NT2/D1 (cell line): Measurements from ENCODE around the gene TBATA.

Experiments
- SUZ12 ChIP-seq: IDR thresholded peaks from 2 replicates; pipeline ENCODE4 v1.6.1; 2011; ENCODE audit not compliant: insufficient read length, insufficient read depth; ENCODE audit errors: extremely low read depth
- YY1 ChIP-seq: IDR thresholded peaks from 2 replicates; pipeline ENCODE4 v1.6.1; 2011; ENCODE audit not compliant: insufficient read length, insufficient read depth
- ZNF274 ChIP-seq: IDR thresholded peaks from 2 replicates; pipeline ENCODE4 v1.6.1; 2011; ENCODE audit warnings: mild to moderate bottlenecking, low read depth, low read length

GRCh38 chr10:70732569-70732968, 52.6 kb downstream of the TBATA start:
- no peak for TF ChIP-seq ZNF274
- TF ChIP-seq SUZ12, result no peak
- TF ChIP-seq YY1, result no peak
